Measurements from ENCODE around the gene CD1C.
"Not testable (repeated sequence)": the region's sequence is repeated elsewhere in the genome, so short reads cannot be mapped to it uniquely, and the experiment has no call there.

The CD1C gene

GRCh38 chr1:158328426-158328825 lies 38.7 kb downstream of the CD1C start:
- DNase-seq: no peak

- DNase-seq: no peak
Measured at GRCh38 chr1:158329300-158329699, 39.6 kb downstream of the CD1C start.

GRCh38 chr1:158329733-158330132 lies 40.0 kb downstream of the CD1C start:
- no peak for DNase-seq

GRCh38 chr1:158330391-158331105 lies 40.8 kb downstream of the CD1C start:
- no peak for DNase-seq

GRCh38 chr1:158331106-158331425 lies 41.3 kb downstream of the CD1C start:
- no peak for DNase-seq

GRCh38 chr1:158331481-158332150 lies 41.9 kb downstream of the CD1C start, which contains the start of gene CD1B:
TSS of gene CD1B (minus strand) at chr1:158331531. CDS start at chr1:158331423, 108 bp downstream.
- DNase-seq: no peak

- DNase-seq: no peak
Measured at GRCh38 chr1:158333405-158334155, 43.9 kb downstream of the CD1C start.

- no peak for DNase-seq
Measured at GRCh38 chr1:158334526-158335212, 44.9 kb downstream of the CD1C start.

- no peak for DNase-seq
Measured at GRCh38 chr1:158335213-158335532, 45.5 kb downstream of the CD1C start.

GRCh38 chr1:158336413-158336812 lies 46.7 kb downstream of the CD1C start:
- DNase-seq: not testable (repeated sequence)
